NCI-H446 (cell line): ENCODE measurements around the gene GNPTG.
A peak's percentile ranks its signal among the peaks of the same experiment; 100 is the strongest.

ENCODE experiments used
- DNase-seq, 2 experiments: peaks; one replicate each; lab custom pipeline; 2025; lab: John Stamatoyannopoulos, UW

Gene GNPTG

DNA sequence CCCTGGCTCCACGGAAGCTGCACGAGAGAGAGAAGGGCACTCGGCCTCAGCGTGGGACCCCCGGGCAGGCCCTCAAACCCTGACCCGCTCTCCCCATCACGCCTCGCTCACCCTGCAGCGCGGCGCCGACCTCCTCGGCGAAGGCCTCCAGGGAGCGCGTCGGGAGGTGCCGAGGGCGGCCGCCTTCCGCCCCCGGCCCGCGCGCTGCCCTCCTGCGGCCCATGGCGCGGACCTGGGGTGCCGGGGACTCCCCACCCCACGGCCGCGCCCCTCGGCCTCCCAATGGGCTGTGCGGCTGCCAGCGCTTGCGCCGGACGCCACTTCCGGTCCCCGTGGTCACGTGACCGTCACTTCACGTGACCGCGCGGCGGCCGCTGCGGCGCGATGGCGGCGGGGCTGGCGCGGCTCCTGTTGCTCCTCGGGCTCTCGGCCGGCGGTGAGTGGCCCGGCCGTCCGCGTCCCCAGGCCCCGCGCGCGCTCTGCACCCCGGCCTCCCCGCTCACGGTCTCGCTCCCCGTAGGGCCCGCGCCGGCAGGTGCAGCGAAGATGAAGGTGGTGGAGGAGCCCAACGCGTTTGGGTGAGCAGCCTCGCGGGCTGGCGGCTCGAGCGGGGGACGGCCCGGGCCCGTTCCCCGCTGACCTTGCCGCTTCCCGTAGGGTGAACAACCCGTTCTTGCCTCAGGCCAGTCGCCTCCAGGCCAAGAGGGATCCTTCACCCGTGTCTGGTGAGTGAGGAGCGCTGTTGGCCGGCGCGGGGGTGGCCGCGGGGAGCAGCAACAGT is at the start of gene GNPTG, which contains the start of gene TSR3:
GNPTG (plus strand) TSS at position 350 of the 781 bp plus-strand sequence; CDS start at position 385, 35 bp downstream.
TSR3 (minus strand) TSS at position 297 of the 781 bp plus-strand sequence; CDS start at position 223, 74 bp downstream.
- peak; percentile 45 to 89 for DNase-seq

- DNase-seq = no peak
Observed at GRCh38 chr16:1305823-1306222, 45.9 kb upstream of the GNPTG start.

- DNase-seq = no peak
Observed at GRCh38 chr16:1306334-1306733, 45.4 kb upstream of the GNPTG start.

DNA sequence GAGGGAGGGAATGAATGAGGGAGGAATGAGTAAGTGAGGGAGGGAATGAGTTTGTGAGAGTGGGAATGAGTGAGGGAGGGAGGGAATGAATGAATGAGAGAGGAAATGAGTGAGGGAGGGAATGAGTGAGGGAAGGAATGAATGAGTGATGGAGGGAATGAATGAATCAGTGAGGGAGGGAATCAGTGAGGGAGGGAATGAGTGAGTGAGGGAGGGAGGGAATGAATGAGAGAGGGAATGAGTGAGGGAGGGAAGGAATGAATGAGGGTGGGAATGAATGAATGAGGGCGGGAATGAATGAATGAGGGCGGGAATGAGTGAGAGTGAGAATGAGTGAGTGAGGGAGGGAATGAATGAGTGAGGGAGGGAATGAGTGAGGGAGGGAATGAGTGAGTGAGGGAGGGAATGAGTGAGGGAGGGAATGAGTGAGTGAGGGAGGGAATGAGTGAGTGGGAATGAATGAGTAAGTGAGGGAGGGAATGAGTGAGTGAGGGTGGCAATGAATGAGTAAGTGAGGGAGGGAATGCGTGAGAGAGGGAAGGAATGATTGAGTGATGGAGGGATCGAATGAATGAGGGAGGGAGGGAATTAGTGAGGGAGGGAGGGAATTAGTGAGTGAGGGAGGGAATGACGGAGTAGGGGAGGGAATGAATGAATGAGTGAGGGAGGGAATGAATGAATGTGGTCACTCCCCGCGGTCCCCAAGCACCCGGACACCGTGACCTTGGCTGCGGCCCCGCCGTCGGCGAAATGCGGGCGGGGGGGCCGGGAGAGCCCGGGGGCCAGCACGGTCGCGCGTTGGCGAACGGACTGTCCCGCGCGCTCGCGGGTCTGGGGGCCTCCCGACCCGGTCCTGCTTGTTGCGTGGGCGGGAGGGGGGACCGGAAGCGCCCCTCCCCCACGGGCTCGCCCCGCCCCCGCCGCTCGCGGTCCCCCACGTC is 43.4 kb upstream of the GNPTG start:
- no peak for DNase-seq

DNA sequence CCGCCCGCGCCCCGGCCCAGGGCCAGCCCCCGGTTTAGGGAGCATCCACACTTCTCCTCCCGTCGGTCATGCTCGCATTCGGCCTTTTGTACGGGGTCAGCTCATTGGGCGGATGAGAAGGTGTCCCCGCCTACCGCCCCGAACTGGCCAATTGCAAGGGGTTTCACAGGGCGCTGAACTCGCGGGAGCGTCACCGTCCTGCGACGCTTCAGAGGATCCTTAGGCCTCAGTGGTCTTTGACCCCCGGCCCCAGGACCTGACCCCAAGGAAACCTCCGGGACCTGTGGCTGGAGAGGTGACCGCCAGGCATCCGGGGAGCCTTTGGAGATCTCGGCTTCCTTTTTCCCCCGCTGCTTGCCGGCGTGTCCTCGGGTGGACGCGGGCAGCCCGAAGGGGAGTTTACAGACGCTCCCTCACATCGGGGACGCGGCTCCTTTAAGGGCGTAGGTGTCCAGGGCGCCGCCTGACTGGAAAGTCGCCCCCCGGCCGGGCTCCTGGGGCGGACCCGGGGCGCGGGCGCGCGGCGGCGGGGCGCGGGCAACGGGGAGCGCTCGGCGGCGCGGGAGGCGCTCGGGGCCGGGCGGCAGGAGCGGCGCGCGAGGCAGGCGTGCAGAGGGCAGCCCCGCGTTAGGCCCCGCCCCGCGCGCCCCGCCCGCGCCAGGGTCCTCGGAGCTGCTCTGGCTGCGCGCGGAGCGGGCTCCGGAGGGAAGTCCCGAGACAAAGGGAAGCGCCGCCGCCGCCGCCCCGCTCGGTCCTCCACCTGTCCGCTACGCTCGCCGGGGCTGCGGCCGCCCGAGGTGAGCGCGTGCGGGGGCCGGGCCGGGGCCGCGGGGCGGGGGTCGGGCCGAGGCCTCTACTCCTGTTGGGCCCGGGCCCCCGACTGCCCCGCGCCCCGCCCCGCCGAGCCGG is 42.5 kb upstream of the GNPTG start, which contains the start of gene UBE2I:
UBE2I (plus strand) TSS at position 660 of the 909 bp plus-strand sequence. CDS start 4,395 bp downstream, outside the sequence.
- peak; percentile 92 to 97 for DNase-seq

- no peak for DNase-seq
Observed at GRCh38 chr16:1309888-1310831, 41.6 kb upstream of the GNPTG start.

DNA sequence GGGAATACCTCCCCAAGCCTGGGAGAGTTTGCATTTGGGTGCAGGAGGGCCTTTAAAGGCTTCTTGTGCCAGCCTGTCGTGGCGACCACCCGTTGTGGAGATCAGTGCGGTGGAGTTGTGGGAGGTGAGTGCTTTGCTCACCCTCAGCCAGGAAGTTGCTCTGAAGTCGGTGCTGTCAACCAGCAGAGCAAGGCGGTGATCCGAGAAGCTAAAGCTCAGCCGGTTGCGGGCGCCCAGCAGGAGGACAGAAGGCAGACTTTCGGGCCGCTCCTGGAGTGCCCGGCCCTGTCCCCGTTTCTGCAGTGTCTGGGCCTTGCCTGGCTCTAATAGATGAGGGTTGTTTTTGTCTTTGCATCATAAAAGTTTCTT is 40.9 kb upstream of the GNPTG start:
- DNase-seq = no peak

DNA sequence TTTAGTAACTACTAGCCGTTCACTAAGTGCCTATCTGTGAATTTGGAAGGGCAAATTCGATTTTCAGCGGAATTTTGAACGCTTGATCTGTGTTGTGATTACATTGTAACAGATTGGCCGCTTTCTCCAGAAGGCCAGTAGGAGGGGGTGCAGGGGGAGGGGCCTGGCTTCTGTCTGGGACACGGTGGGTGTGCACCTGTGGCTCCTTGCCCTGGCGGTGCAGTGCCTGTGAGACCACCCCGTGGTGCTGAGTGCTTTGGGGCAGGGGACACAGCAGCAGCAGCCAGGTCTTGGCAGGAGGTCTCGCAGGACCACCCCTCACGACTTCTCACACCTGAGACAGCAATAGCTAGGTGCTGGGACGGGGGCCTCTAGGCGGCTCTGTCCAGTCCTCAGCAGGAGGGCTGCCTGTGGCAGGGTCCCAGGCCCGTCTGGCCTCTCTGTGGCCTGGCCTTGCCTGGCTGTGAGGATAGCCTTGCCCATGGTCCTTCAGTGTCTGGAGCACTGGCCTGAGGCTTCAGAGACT is 40.5 kb upstream of the GNPTG start:
- no peak for DNase-seq

- no peak for DNase-seq
Observed at GRCh38 chr16:1311738-1312466, 39.8 kb upstream of the GNPTG start.

DNA sequence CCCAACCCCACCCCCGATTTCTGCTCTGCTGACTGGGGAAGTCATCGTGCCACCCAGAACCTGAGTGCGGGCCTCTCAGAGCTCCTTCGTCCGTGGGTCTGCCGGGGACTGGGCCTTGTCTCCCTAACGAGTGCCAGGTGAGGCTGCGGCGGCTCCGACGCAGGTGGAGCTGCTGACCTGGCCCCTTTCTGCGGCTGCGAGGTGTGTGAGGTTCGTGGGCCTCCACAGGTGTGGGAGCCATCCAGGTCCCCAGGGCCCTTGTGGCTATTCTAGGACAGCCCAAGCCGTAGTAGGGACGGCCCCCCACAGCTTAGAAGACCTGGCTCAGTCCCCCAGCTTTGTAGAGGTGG is 39.3 kb upstream of the GNPTG start:
- DNase-seq = no peak

GRCh38 chr16:1312903-1313302 is 38.8 kb upstream of the GNPTG start:
- no peak for DNase-seq

- no peak for DNase-seq
Observed at GRCh38 chr16:1313721-1314369, 37.9 kb upstream of the GNPTG start.

DNA sequence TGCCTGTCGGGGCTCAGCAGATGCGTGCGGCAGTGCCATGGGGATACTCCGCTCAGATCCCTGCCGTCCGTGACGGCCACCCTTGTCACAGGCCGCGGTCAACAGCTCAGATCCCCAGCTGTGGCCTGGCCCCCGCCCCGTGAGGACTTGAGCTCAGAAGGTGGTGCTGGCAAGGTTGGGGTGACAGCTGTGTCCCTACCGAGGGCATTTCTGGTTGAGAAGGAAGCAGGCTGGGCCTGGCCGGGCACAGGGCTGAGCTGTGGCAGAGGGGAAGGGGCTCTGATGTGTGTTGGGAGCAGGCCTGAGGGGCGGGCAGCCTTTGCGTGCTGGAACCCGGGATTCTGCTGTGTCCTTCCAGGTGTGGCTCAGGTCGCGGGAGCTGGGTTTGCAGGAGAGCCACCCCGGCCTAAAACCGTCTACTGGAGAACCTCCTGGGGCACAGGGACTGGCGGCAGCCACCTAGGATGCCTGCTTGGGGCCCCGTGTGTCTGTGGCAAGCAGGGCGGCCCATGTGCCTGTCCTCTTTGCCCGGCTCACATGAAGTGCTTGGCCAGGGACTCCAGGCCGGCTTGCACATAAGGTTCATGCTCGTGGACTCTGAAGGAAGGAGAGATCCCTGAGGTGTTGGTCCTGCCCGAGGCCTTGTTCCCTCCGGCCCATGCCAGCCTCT is 37.2 kb upstream of the GNPTG start:
- no peak for DNase-seq

GRCh38 chr16:1315081-1316032 is 36.4 kb upstream of the GNPTG start:
- no peak for DNase-seq

DNA sequence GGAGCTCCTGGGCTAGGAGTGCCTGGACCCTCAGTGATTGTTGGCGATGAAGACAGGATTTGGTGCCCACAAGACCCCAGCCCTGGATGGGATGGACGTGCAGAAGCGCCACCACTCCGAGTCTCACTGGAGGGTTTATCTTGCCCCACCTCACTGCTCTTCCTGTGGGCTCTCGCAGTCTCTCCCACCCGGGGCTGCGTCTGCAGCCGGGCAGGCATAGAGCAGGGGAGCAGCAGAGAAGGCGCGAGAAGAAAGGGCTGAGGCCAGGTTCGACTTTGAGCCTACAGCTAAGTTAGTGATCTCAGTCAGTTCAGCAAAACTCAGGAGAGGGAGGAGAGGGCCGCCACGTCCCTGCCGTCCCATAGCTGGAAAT is 35.7 kb upstream of the GNPTG start:
- DNase-seq = no peak

DNA sequence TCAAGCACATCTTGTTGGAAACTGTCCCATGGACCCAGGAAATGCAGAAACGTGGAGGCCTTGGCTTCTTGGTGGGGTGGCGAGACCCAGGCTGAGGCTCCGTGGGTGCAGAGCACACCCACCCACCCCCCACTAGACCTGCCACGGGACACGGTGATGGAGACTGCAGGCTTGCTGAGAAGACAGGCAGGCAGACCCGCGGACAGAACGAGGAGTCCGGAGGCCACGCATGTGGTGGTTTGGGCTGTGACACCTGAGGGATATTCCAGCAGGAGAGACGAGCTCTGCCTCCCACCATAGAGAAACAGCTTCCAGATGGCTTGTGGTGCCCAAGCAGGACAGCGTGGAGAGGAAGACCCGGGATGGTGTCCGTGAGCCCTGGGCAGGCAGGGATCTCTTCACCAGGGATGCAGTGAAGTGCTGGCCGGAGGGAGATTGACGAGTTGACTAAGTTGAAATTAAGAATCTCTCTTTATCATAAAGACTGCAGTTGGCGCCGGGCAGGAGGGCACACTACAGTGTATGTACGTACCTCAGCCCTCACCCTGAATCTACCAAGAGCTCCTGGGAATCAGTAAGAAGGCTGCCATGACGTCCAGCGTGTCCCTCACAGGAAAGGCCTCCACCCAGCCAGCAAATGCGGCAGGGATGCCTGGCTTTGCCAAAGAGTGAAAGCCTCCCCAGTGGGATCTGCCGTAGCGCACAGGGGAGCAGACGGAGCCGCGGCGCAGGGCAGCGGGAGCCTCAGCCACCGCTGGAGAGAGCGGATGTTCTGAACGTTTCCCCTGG is 34.1 kb upstream of the GNPTG start:
- DNase-seq = no peak

GRCh38 chr16:1318268-1318545 is 33.5 kb upstream of the GNPTG start:
- DNase-seq = no peak
